OCI-LY7 (cell line): ENCODE results near the gene RHOBTB3. TPM values are rescaled to one million over a fixed set of nuclear protein-coding genes. Genes with fewer than 3 reads are reported as not detected.
A peak's percentile ranks its signal among the peaks of the same experiment; 100 is the strongest.

Experiments used
- BruUV-seq: library from RNA; stranded (reverse); fragments of 400-500 nt; replicated peaks from 2 replicates; lab custom pipeline; 2021; lab: Mats Ljungman, UMichigan
- CTCF ChIA-PET: fragments of 300-600 bp; sonication (Branson Sonifier 250); formaldehyde crosslinking; loops from one replicate; lab custom pipeline; 2022; ENCODE audit warnings: antibody characterized with exemption; ENCODE audit not compliant: unreplicated experiment; lab: Charles Lee
- POLR2A ChIA-PET: fragments of 300-600 bp; sonication (Branson Sonifier 250); formaldehyde crosslinking; loops from one replicate; lab custom pipeline; 2022; ENCODE audit warnings: antibody characterized with exemption; lab: Charles Lee
- DNase-seq: peaks from one replicate; pipeline ENCODE4 v3.0.0-alpha.2; 2015; ENCODE audit warnings: low spot score
- H2AFZ ChIP-seq: fragments of 200-600 bp; sonication (generic), shearing (Covaris generic); 2 replicates; pipeline ENCODE4 v1.6.1; 2014; ENCODE audit warnings: mild to moderate bottlenecking, antibody characterized with exemption, low read length, moderate library complexity
- H3K27ac ChIP-seq: fragments of 200-600 bp; sonication (generic); 2 replicates; pipeline ENCODE4 v1.5.1; 2014; ENCODE audit warnings: mixed run types, low read depth, mild to moderate bottlenecking, moderate library complexity, low read length, inconsistent platforms; ENCODE audit not compliant: poor library complexity, severe bottlenecking
- H3K36me3 ChIP-seq: fragments of 200-600 bp; sonication (generic); 2 replicates; pipeline ENCODE4 v1.6.1; 2014; ENCODE audit warnings: mild to moderate bottlenecking, antibody characterized with exemption, low read length, moderate library complexity, mixed read lengths; ENCODE audit not compliant: insufficient read depth
- H3K4me1 ChIP-seq: fragments of 200-600 bp; sonication (generic); 2 replicates; pipeline ENCODE4 v1.5.1; 2014; ENCODE audit warnings: mild to moderate bottlenecking, low read length; ENCODE audit not compliant: insufficient read depth, poor library complexity, severe bottlenecking
- H3K4me2 ChIP-seq: fragments of 200-600 bp; sonication (generic); 2 replicates; pipeline ENCODE4 v1.6.1; 2014; ENCODE audit warnings: mild to moderate bottlenecking, low read length
- H3K4me3 ChIP-seq: fragments of 200-600 bp; sonication (generic); 2 replicates; pipeline ENCODE4 v1.5.1; 2014; ENCODE audit warnings: mild to moderate bottlenecking, low read depth, low read length; ENCODE audit not compliant: poor library complexity, severe bottlenecking
- H3K79me2 ChIP-seq: fragments of 200-600 bp; sonication (generic); 2 replicates; pipeline ENCODE4 v1.6.1; 2016; ENCODE audit warnings: low read depth, mild to moderate bottlenecking, low read length, moderate library complexity, mixed read lengths; ENCODE audit not compliant: insufficient read depth
- H3K9me2 ChIP-seq: fragments of 200-600 bp; sonication (generic); 2 replicates; pipeline ENCODE4 v1.6.1; 2016; ENCODE audit warnings: mild to moderate bottlenecking, low read length, mixed read lengths; ENCODE audit not compliant: insufficient read depth
- H3K9me3 ChIP-seq: fragments of 200-600 bp; sonication (generic); 2 replicates; pipeline ENCODE4 v1.6.1; 2014; ENCODE audit warnings: mild to moderate bottlenecking, mixed run types, low read length, mixed read lengths
- H4K20me1 ChIP-seq: fragments of 200-600 bp; sonication (generic); 2 replicates; pipeline ENCODE4 v1.6.1; 2014; ENCODE audit warnings: mild to moderate bottlenecking, antibody characterized with exemption, low read length, moderate library complexity, mixed read lengths; ENCODE audit not compliant: insufficient read depth
- EZH2phosphoT487 ChIP-seq: fragments of 200-600 bp; sonication (generic); IDR thresholded peaks from 2 replicates; pipeline ENCODE4 v1.6.1; 2018; ENCODE audit warnings: low read depth, borderline replicate concordance, mild to moderate bottlenecking, mixed run types, antibody characterized with exemption, low read length, moderate library complexity, mixed read lengths
- intact Hi-C: fragments of 100-400 bp; cut with micrococcal nuclease; formaldehyde crosslinking; loops from one replicate; pipeline ENCODE4 v1.10.0; 2022; ENCODE audit not compliant: unreplicated experiment
- total RNA-seq, 2 experiments: library from RNA; depleted of rRNA in 1 of 2; stranded (reverse); fragments of >200 nt in 1 of 2; shearing (Covaris generic) in 1 of 2; gene quantifications; 2 replicates each; pipeline ENCODE4 v1.2.3, GENCODE V29; 2014 to 2022
- TF ChIP-seq, protein P1 (sequence below): fragments of 200-600 bp; sonication (generic); conservative IDR thresholded peaks from 2 replicates; pipeline ENCODE4 v1.5.1; 2014; ENCODE audit warnings: mild to moderate bottlenecking, antibody characterized with exemption, low read length, moderate library complexity, mixed read lengths

RHOBTB3 gene
- total RNA-seq, 2 experiments from 2014 or later, result 0.51 to 4.0 TPM

DNA sequence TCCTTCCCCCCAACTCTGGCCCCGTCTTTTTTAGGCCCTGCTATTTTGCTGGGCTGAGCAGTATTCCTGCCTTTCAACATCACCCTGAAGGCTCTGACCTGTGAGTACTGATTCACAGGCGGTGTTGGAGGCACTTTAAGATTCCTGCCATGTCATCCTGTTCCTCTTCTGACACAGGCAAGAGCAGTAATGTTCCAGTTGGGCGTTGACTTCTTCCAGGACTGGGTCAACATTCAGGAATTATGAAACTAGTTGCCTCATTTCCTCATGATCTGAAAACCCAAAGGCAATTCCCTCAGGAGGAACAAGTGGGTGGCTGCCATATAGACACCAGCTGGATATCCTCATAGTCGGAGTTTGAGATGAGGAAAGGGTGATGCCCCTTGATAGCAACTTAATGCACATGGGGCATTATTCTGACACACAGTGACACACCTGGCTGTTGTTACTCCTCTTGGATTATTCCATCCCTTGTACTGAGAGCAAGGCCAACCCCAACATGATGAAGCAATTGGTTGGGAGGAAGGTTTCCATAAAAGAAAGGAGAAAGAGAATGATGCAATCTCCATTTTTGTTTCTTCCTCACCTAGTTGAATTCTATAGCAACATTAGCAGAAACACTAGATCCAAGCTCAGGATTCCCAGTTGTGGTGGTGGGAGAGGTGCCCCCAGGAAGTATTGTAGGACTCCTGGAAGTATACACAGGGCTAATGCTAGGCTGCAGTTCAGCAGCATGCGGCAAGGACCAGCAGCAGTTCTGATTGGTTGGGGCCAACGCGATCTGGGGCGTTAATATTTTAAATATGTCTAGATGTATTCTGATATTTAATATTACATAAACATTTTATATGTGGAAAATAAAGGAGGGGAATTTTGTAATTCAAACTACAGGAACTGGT, 111.0 kb downstream of the RHOBTB3 start:
- H3K4me1 ChIP-seq, result peaks cover 6% of the 10 kb centered on the region
- H3K79me2 ChIP-seq, result no peaks in the 10 kb centered on the region
- no peak overlapping the region for H3K27ac ChIP-seq
- no peak overlapping the region for H2AFZ ChIP-seq
- no peak overlapping the region for H3K4me3 ChIP-seq
- no peaks in the 10 kb centered on the region for H4K20me1 ChIP-seq
- no peaks in the 10 kb centered on the region for H3K9me3 ChIP-seq
- intact Hi-C loops, result no loop called here
- H3K4me2 ChIP-seq, result no peak overlapping the region
- CTCF ChIA-PET, result interaction anchor here (3.3 kb wide), 1 partner anchor 61 kb away, joined by 11 read pairs; no protein-coding TSS in a partner anchor
- TF ChIP-seq, protein P1, sequence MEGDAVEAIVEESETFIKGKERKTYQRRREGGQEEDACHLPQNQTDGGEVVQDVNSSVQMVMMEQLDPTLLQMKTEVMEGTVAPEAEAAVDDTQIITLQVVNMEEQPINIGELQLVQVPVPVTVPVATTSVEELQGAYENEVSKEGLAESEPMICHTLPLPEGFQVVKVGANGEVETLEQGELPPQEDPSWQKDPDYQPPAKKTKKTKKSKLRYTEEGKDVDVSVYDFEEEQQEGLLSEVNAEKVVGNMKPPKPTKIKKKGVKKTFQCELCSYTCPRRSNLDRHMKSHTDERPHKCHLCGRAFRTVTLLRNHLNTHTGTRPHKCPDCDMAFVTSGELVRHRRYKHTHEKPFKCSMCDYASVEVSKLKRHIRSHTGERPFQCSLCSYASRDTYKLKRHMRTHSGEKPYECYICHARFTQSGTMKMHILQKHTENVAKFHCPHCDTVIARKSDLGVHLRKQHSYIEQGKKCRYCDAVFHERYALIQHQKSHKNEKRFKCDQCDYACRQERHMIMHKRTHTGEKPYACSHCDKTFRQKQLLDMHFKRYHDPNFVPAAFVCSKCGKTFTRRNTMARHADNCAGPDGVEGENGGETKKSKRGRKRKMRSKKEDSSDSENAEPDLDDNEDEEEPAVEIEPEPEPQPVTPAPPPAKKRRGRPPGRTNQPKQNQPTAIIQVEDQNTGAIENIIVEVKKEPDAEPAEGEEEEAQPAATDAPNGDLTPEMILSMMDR, result no peak
- no peak for TF ChIP-seq EZH2phosphoT487
- H3K36me3 ChIP-seq, result no peaks in the 10 kb centered on the region
- BruUV-seq, result no TSS peak
- no peaks in the 10 kb centered on the region for H3K9me2 ChIP-seq
- POLR2A ChIA-PET, result interaction anchor here (0.7 to 2.0 kb wide), 3 partner anchors 56 to 195 kb away, joined by 3 to 5 read pairs (median 3); partner anchors contain the start of gene RFESD
- DNase-seq, result no peak

DNA sequence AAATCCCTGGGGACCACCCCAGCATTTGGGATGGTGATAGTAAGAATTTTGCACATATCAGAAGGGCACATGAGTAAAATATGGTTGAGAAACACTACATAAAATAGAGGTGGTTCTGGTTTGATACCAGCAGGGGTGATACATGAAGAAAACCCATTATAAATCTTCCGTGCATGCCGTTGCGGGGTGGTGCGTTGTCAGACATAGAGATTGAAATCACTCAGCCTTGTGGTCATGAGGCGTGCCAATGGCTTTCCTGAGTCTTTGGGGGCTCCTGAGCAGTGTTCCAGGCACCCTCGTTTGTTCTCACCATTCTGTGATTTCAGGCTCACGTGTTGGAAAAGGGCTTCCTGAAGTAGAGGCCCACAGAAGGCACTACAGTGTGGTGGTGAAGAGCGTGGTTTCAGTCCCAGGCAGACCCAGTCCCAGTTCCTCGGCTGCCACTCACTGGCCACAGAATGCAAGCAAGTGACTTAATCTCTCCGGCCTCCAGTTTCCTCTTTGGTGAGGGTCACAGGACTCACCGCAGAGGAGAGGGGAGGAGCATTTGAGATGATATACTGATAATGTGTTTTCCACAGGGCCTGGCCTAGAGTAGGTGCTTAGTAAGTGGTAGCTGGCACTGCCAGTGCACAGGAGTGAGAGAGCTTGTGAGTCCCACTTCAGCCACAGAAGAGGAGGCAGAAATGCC, 111.9 kb downstream of the RHOBTB3 start:
- H3K79me2 ChIP-seq, result no peaks in the 10 kb centered on the region
- H3K9me3 ChIP-seq, result no peaks in the 10 kb centered on the region
- DNase-seq, result peak; percentile 54
- H3K4me3 ChIP-seq, result no peak overlapping the region
- H3K4me2 ChIP-seq, result no peak overlapping the region
- intact Hi-C loops, result loop anchor here (1.0 kb wide), 1 partner anchor 199 kb away; no protein-coding TSS in a partner anchor
- H3K4me1 ChIP-seq, result peaks cover 6% of the 10 kb centered on the region
- POLR2A ChIA-PET, result interaction anchor here (0.6 to 0.9 kb wide), 2 partner anchors 62 to 222 kb away, joined by 3 to 4 read pairs; no protein-coding TSS in a partner anchor
- H3K36me3 ChIP-seq, result no peaks in the 10 kb centered on the region
- CTCF ChIA-PET, result interaction anchor here (0.5 to 1.0 kb wide), 2 partner anchors 10 to 39 kb away, joined by 3 read pairs; no protein-coding TSS in a partner anchor
- no peaks in the 10 kb centered on the region for H3K9me2 ChIP-seq
- TF ChIP-seq, protein P1, result peak; percentile 63
- TF ChIP-seq EZH2phosphoT487, result no peak
- H3K27ac ChIP-seq, result no peak overlapping the region
- BruUV-seq, result no TSS peak
- no peaks in the 10 kb centered on the region for H4K20me1 ChIP-seq
- peak overlapping the region; percentile 78; the same call in 1 of the 2 replicates for H2AFZ ChIP-seq
